Mucosa of descending colon (tissue), 3 donors: ENCODE data around the gene MYBL2. TPM values are rescaled to one million over a fixed set of nuclear protein-coding genes. Genes with fewer than 3 reads are reported as not detected.

Experiments used
- ATAC-seq: fragments of 200-7000 bp; cut with Tn5 transposase; one replicate; pipeline ENCODE4 v1.9.1; 2020; ENCODE audit warnings: mild to moderate bottlenecking, moderate library complexity
- DNase-seq, 3 donors: peaks; one replicate each; pipeline ENCODE4 v3.0.0-alpha.2; 2020
- H3K36me3 ChIP-seq: fragments of 200-600 bp; one replicate; pipeline ENCODE4 v1.8.0; 2021; ENCODE audit warnings: low read depth, mild to moderate bottlenecking
- H3K4me1 ChIP-seq: fragments of 200-600 bp; one replicate; pipeline ENCODE4 v1.8.0; 2021; ENCODE audit warnings: low read depth, mild to moderate bottlenecking
- H3K4me3 ChIP-seq: fragments of 200-600 bp; one replicate; pipeline ENCODE4 v1.8.0; 2021; ENCODE audit warnings: mild to moderate bottlenecking
- H3K9me3 ChIP-seq: fragments of 200-600 bp; one replicate; pipeline ENCODE4 v1.8.0; 2021; ENCODE audit warnings: mild to moderate bottlenecking
- intact Hi-C, 2 donors: fragments of 100-400 bp; cut with DNase I in 1 of 2; cut with micrococcal nuclease in 1 of 2; formaldehyde crosslinking; loops; one replicate each; pipeline versions ENCODE4 v1.11.0 to v1.11.1; 2022; cut with DNase I, micrococcal nuclease
- total RNA-seq, 3 donors: library from RNA; stranded (reverse); fragmentation: NEBNext Ultra II Directional in 2 of 3; extraction: Animal tissue kit (Norgen Biotek cat#: 25700) in 2 of 3; gene quantifications; one replicate each; pipeline versions ENCODE4 v1.2.1 to v1.2.4, GENCODE V29; 2021 to 2023
- TF ChIP-seq, protein P1 (sequence below): fragments of 200-600 bp; IDR thresholded peaks from one replicate; pipeline ENCODE4 v1.8.0; 2022; ENCODE audit warnings: antibody characterized with exemption, mild to moderate bottlenecking
- donor health status: DM: no; HTN: no; CAD: no; lungs with moderate emphysema.
- donor health status: DM: no; HTN: no; CAD: no.
- donor health status: DM: no; HTN: yes; CAD: no.

The MYBL2 gene
- total RNA-seq, 3 donors from 2014 or later = 1.9 to 19.5 (median 5.1) TPM

DNA sequence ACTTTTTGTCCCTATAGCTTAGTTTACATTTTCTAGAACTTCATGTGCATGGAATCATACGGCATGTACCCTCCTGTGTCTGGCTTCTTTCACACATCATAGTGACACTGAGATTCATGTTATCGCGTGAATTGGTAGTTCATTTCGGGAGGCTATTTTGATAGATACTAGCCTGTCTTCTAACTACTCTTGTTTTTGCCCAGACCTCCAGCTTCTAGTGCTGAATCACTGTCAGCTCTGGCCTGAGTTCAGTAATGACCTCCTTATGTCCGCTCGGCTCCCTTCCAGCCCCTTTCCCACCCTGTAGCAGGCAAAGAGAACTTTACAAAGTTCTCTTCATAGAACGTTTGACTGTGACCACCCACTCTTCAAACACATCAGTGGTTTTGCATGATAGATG, 14.1 kb downstream of the MYBL2 start:
- DNase-seq (no peak), ATAC-seq (no peak)
- TF ChIP-seq, protein P1, sequence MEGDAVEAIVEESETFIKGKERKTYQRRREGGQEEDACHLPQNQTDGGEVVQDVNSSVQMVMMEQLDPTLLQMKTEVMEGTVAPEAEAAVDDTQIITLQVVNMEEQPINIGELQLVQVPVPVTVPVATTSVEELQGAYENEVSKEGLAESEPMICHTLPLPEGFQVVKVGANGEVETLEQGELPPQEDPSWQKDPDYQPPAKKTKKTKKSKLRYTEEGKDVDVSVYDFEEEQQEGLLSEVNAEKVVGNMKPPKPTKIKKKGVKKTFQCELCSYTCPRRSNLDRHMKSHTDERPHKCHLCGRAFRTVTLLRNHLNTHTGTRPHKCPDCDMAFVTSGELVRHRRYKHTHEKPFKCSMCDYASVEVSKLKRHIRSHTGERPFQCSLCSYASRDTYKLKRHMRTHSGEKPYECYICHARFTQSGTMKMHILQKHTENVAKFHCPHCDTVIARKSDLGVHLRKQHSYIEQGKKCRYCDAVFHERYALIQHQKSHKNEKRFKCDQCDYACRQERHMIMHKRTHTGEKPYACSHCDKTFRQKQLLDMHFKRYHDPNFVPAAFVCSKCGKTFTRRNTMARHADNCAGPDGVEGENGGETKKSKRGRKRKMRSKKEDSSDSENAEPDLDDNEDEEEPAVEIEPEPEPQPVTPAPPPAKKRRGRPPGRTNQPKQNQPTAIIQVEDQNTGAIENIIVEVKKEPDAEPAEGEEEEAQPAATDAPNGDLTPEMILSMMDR = no peak
- H3K36me3 ChIP-seq = no peaks in the 10 kb centered on the region
- no peaks in the 10 kb centered on the region for H3K9me3 ChIP-seq
- H3K4me1 ChIP-seq = no peaks in the 10 kb centered on the region
- intact Hi-C loops = no loop called here
- H3K4me3 ChIP-seq = no peak overlapping the region

DNA sequence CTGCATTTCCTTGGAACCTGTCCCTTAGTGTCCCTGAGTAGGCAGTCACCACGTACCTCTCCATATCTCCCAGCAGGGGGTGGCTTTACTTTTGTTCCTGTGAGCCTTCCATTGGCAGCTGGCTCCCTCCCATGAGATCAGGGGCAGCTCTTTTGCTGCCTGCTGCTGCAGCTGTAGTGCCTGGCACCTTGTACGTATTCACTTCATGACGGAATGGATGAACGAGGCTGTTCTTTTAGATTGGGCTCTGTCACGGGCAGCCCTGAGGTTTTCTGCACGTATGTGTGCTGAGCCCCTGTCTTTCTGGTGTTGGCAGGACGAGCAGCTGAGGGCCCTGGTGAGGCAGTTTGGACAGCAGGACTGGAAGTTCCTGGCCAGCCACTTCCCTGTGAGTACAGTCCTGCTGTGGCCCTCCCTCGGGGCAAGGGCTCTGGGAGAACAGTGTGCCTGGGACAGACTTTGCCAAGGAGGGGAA, 14.6 kb downstream of the MYBL2 start:
- Histone ChIP-seq H3K36me3 (no peaks in the 10 kb centered on the region), H3K9me3 (no peaks in the 10 kb centered on the region), H3K4me3 (no peak overlapping the region), H3K4me1 (no peaks in the 10 kb centered on the region)
- TF ChIP-seq, protein P1 = no peak
- DNase-seq (no peak), ATAC-seq (peak; percentile 43)
- intact Hi-C loops = no loop called here

- Histone ChIP-seq H3K4me1 (no peaks in the 10 kb centered on the region), H3K9me3 (no peaks in the 10 kb centered on the region), H3K4me3 (no peak overlapping the region), H3K36me3 (no peaks in the 10 kb centered on the region)
- ATAC-seq (peak; percentile 88), DNase-seq (peak in 2 of 3 donors; percentile 34 to 75)
- TF ChIP-seq, protein P1 = no peak
- intact Hi-C loops = no loop called here
Measured at GRCh38 chr20:43681991-43682410, 15.1 kb downstream of the MYBL2 start.

- Histone ChIP-seq H3K9me3 (no peaks in the 10 kb centered on the region), H3K4me1 (no peaks in the 10 kb centered on the region), H3K36me3 (no peaks in the 10 kb centered on the region), H3K4me3 (no peak overlapping the region)
- TF ChIP-seq, protein P1 = no peak
- ATAC-seq = peak; percentile 36
- intact Hi-C loops = no loop called here
- no peak for DNase-seq
Measured at GRCh38 chr20:43682446-43682845, 15.5 kb downstream of the MYBL2 start.

DNA sequence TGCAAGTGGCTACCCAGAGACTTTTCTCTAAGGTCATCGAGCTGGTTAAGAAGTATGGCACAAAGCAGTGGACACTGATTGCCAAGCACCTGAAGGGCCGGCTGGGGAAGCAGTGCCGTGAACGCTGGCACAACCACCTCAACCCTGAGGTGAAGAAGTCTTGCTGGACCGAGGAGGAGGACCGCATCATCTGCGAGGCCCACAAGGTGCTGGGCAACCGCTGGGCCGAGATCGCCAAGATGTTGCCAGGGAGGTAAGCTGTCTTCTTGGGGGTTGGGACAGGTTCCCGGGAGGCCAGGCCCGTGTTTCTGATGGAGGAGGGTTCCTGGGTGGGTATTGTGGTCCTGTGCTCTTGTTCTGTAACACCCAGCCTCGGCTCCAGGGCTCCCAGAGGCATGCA, 19.9 kb downstream of the MYBL2 start:
- H3K4me1 ChIP-seq = no peaks in the 10 kb centered on the region
- no peak for ATAC-seq
- no peak overlapping the region for H3K4me3 ChIP-seq
- no peak for DNase-seq
- intact Hi-C loops = no loop called here
- H3K36me3 ChIP-seq = no peaks in the 10 kb centered on the region
- TF ChIP-seq, protein P1 = no peak
- H3K9me3 ChIP-seq = no peaks in the 10 kb centered on the region

- Histone ChIP-seq H3K36me3 (no peaks in the 10 kb centered on the region), H3K4me3 (no peak overlapping the region), H3K4me1 (no peaks in the 10 kb centered on the region), H3K9me3 (no peaks in the 10 kb centered on the region)
- peak in 1 of 3 donors; percentile 1 for DNase-seq
- ATAC-seq = no peak
- TF ChIP-seq, protein P1 = no peak
- intact Hi-C loops = no loop called here
Measured at GRCh38 chr20:43689165-43689564, 22.3 kb downstream of the MYBL2 start.
